ENCODE results near the gene HIVEP1.

DNA sequence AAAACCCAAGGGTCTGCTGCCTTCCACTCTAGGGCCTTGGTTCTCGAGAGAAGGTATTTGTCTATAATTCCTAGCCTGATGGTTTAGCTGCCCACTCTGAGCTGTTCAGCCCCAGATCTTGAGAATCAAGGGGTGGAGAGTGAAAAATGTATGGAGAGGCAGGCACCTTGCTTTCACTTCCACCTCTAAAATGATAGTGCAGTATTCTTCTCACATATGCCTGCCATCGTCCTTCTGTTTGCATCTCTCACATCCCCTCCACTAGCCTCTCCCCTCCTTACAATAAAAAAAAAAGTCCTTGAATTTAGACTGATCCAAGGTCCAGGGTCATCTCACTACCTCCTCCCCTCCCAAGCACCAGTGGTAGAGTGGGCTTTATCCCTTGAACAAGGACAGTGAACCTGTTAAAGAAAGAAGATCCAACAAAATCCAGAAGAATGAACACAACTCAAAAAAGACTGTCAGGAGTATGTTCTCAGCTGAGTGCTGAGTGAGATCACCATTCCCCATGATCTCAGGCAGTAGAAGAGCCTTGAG lies 104.2 kb downstream of the HIVEP1 start:
- TF ChIP-seq CTCF (IDR thresholded peaks at IDR 0.05; ENCODE audit: low read depth, low read length) (no peak), EZH2phosphoT487 (IDR thresholded peaks at IDR 0.05; ENCODE audit: low read depth) (no peak)
